DOHH2 (cell line): ENCODE results near the gene PALLD.

Experiments
- H3F3A ChIP-seq: fragments of 200-600 bp; sonication (generic), shearing (Covaris generic); 2 replicates; pipeline ENCODE4 v1.6.0; 2016; ENCODE audit warnings: antibody characterized with exemption, mild to moderate bottlenecking; ENCODE audit not compliant: control insufficient read depth, insufficient read depth
- H3K27ac ChIP-seq: fragments of 200-600 bp; sonication (generic); 2 replicates; pipeline ENCODE4 v1.5.1; 2014; ENCODE audit warnings: low read depth, mild to moderate bottlenecking, low read length, moderate library complexity
- H3K27me3 ChIP-seq: fragments of 200-600 bp; sonication (generic); 2 replicates; pipeline ENCODE4 v1.6.1; 2014; ENCODE audit warnings: mild to moderate bottlenecking, low read length, mixed read lengths; ENCODE audit not compliant: control insufficient read depth
- H3K36me3 ChIP-seq: fragments of 200-600 bp; sonication (generic); 2 replicates; pipeline ENCODE4 v1.6.1; 2014; ENCODE audit warnings: mild to moderate bottlenecking, low read length, moderate library complexity, mixed read lengths; ENCODE audit not compliant: control insufficient read depth
- H3K4me1 ChIP-seq: fragments of 200-600 bp; sonication (generic); 2 replicates; pipeline ENCODE4 v1.6.1; 2014; ENCODE audit warnings: mild to moderate bottlenecking, low read length, mixed read lengths; ENCODE audit not compliant: control insufficient read depth
- H3K4me2 ChIP-seq: fragments of 200-600 bp; sonication (generic); 2 replicates; pipeline ENCODE4 v1.6.0; 2014; ENCODE audit warnings: mild to moderate bottlenecking, low read length, moderate library complexity
- H3K4me3 ChIP-seq: fragments of 200-600 bp; sonication (generic); 2 replicates; pipeline ENCODE4 v1.5.1; 2014; ENCODE audit warnings: mild to moderate bottlenecking, low read length, mixed read lengths
- H3K79me2 ChIP-seq: fragments of 200-600 bp; sonication (generic); 2 replicates; pipeline ENCODE4 v1.6.1; 2014; ENCODE audit warnings: mild to moderate bottlenecking, low read length, mixed read lengths; ENCODE audit not compliant: control insufficient read depth
- H3K9me2 ChIP-seq: fragments of 200-600 bp; sonication (generic); replicated peaks from 2 replicates; pipeline ENCODE4 v1.6.1; 2014; ENCODE audit warnings: mild to moderate bottlenecking, low read length, mixed read lengths; ENCODE audit not compliant: control insufficient read depth
- H3K9me3 ChIP-seq: fragments of 200-600 bp; sonication (generic); 2 replicates; pipeline ENCODE4 v1.6.1; 2014; ENCODE audit warnings: antibody characterized with exemption, low read length, mixed read lengths; ENCODE audit not compliant: control insufficient read depth, insufficient read depth
- H4K20me1 ChIP-seq: fragments of 200-600 bp; sonication (generic); 2 replicates; pipeline ENCODE4 v1.6.0; 2014; ENCODE audit warnings: low read depth, mild to moderate bottlenecking, antibody characterized with exemption, low read length, moderate library complexity; ENCODE audit not compliant: control insufficient read depth, insufficient read depth
- EZH2phosphoT487 ChIP-seq: fragments of 200-600 bp; sonication (generic); IDR thresholded peaks from 2 replicates; pipeline ENCODE4 v1.6.1; 2017; ENCODE audit warnings: borderline replicate concordance, mild to moderate bottlenecking, antibody characterized with exemption, low read length, moderate library complexity, mixed read lengths
- TF ChIP-seq, protein P1 (sequence below): fragments of 200-600 bp; sonication (generic); IDR thresholded peaks from one replicate; pipeline ENCODE4 v1.5.1; 2014; ENCODE audit warnings: antibody characterized with exemption, mild to moderate bottlenecking, low read depth, low read length; ENCODE audit not compliant: poor library complexity, severe bottlenecking

Gene PALLD

DNA sequence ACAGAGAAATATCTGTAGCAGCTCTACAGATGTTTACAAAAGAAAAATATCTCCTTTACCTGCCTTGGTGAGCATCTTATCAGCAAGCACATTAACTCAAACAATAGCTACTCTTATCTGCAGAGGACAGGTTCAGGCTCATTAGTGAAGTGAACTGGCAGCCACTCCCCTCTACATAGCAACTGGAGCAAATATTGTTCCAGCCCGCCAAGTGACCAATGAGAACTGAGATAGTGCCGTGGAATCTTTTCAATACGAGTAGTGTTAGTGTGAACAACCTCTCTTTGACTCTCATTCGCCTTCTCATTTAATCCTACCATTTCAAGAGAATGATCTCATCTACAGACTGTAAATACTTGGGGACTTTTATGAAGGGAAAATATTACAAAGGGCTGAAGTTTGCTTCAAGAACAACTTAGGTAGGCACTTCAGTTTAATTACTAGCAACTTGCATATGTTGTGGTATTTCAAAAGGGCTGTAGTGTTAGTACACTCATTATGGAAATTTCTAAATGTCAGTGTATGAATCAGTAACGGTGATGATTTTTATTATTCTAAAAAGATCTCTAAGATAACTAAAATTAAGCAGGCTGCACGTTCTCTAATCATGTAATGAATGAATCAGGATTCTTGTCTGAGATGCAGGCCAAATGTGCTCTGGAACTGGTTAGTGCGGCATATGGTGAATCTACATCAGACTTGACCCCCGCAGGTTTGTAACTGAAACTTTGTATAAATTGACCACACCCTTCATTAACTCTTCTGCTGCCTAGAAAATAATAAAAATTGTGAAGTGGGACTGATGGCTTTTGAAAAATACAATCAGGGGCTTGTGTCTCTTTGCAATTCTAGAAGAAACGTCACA lies 72.4 kb downstream of the PALLD start:
- Histone ChIP-seq H3K79me2 (no peaks in the 10 kb centered on the region), H3K9me2 (no peaks in the 10 kb centered on the region), H4K20me1 (no peaks in the 10 kb centered on the region), H3K4me2 (no peak overlapping the region), H3K27me3 (no peaks in the 10 kb centered on the region), H3K36me3 (no peaks in the 10 kb centered on the region), H3K9me3 (no peaks in the 10 kb centered on the region), H3K27ac (no peak overlapping the region), H3K4me1 (no peaks in the 10 kb centered on the region), H3F3A (no peaks in the 10 kb centered on the region), H3K4me3 (no peak overlapping the region)
- TF ChIP-seq, protein P1, sequence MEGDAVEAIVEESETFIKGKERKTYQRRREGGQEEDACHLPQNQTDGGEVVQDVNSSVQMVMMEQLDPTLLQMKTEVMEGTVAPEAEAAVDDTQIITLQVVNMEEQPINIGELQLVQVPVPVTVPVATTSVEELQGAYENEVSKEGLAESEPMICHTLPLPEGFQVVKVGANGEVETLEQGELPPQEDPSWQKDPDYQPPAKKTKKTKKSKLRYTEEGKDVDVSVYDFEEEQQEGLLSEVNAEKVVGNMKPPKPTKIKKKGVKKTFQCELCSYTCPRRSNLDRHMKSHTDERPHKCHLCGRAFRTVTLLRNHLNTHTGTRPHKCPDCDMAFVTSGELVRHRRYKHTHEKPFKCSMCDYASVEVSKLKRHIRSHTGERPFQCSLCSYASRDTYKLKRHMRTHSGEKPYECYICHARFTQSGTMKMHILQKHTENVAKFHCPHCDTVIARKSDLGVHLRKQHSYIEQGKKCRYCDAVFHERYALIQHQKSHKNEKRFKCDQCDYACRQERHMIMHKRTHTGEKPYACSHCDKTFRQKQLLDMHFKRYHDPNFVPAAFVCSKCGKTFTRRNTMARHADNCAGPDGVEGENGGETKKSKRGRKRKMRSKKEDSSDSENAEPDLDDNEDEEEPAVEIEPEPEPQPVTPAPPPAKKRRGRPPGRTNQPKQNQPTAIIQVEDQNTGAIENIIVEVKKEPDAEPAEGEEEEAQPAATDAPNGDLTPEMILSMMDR, result no peak
- no peak for TF ChIP-seq EZH2phosphoT487

DNA sequence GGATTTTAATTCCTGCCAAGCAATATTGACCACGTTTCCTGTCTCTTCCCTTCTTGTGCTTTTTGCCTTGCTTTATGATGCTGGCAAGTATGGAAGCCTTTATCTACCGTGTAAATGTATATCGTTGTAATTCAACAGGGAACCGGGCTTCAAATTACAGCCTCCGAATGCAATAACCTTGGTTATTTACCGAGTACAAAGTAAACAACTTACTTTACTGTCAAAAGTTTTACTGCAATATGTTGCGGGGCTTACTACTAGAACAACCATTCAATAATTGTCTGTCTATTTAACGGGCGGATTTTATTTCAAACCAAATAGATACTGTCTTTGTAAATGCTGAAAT lies 73.1 kb downstream of the PALLD start:
- Histone ChIP-seq H3K79me2 (no peaks in the 10 kb centered on the region), H3K9me2 (no peaks in the 10 kb centered on the region), H3K4me1 (no peaks in the 10 kb centered on the region), H4K20me1 (no peaks in the 10 kb centered on the region), H3K36me3 (no peaks in the 10 kb centered on the region), H3K4me2 (no peak overlapping the region), H3K4me3 (no peak overlapping the region), H3K27ac (no peak overlapping the region), H3F3A (no peaks in the 10 kb centered on the region), H3K9me3 (no peaks in the 10 kb centered on the region), H3K27me3 (no peaks in the 10 kb centered on the region)
- TF ChIP-seq, protein P1, result no peak
- TF ChIP-seq EZH2phosphoT487, result no peak

DNA sequence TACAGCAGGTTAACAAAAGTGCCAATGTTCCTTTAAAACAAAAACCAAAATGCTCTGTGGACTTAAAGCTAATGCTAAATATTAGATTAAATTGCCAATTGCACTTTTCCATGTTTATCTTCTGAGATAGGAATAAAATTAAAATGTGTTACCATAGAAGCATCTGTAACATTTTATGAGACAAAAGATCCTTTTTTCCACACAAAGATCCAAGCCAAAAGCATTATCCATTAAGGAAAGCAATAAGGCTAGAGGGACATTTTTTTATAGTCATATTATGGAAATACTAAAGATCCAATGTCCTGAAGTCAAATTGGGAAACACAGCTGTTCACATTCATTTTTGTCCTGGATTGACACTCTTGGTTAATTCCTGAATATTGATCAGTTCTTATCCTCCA lies 73.6 kb downstream of the PALLD start:
- no peaks in the 10 kb centered on the region for H3K36me3 ChIP-seq
- H3K27ac ChIP-seq, result no peak overlapping the region
- H3K4me3 ChIP-seq, result no peak overlapping the region
- H3K27me3 ChIP-seq, result no peaks in the 10 kb centered on the region
- no peaks in the 10 kb centered on the region for H3K9me3 ChIP-seq
- TF ChIP-seq EZH2phosphoT487, result no peak
- TF ChIP-seq, protein P1, result no peak
- no peaks in the 10 kb centered on the region for H3F3A ChIP-seq
- no peaks in the 10 kb centered on the region for H3K4me1 ChIP-seq
- H3K4me2 ChIP-seq, result no peak overlapping the region
- no peaks in the 10 kb centered on the region for H3K79me2 ChIP-seq
- H4K20me1 ChIP-seq, result no peaks in the 10 kb centered on the region
- no peaks in the 10 kb centered on the region for H3K9me2 ChIP-seq
